GM12892 (cell line): ENCODE data around the gene NXPH1.

ENCODE experiments used
- POLR2A ChIP-seq: IDR thresholded peaks from 2 replicates; pipeline ENCODE4 v1.6.1; 2011; ENCODE audit warnings: low read depth, low read length, control low read depth
- POLR2AphosphoS5 ChIP-seq: IDR thresholded peaks from 2 replicates; pipeline ENCODE4 v1.6.1; 2011; ENCODE audit warnings: low read depth, low read length, control low read depth
- TAF1 ChIP-seq: IDR thresholded peaks from 2 replicates; pipeline ENCODE4 v1.6.1; 2011; ENCODE audit warnings: low read depth, mild to moderate bottlenecking, control low read depth, low read length, borderline replicate concordance

- TF ChIP-seq TAF1 (no peak), POLR2AphosphoS5 (no peak), POLR2A (no peak)
Measured at GRCh38 chr7:8422177-8422576, 11.2 kb upstream of the NXPH1 start.
